GM12878 (cell line): ENCODE measurements around the gene HSF2BP. TPM values are rescaled to one million over a fixed set of nuclear protein-coding genes. Genes with fewer than 3 reads are reported as not detected.

Experiments
- ATAC-seq: fragments of 200-7000 bp; cut with Tn5 transposase; 3 replicates; pipeline ENCODE4 v1.9.1; 2020; ENCODE audit warnings: mild to moderate bottlenecking, moderate library complexity
- BruUV-seq: library from RNA; stranded (reverse); fragments of 400-500 nt; replicated peaks from 2 replicates; lab custom pipeline; 2021; lab: Mats Ljungman, UMichigan
- CTCF ChIA-PET: fragments of 300-600 bp; sonication (Branson Sonifier 250); formaldehyde crosslinking; extraction: SDS; loops from one replicate; lab custom pipeline; 2021; ENCODE audit warnings: inconsistent platforms; lab: Yijun Ruan, JAX
- POLR2A ChIA-PET: fragments of 350-600 bp; formaldehyde crosslinking; extraction: SDS; loops from one replicate; lab custom pipeline; 2021; ENCODE audit warnings: inconsistent platforms; lab: Charles Lee
- RAD21 ChIA-PET: fragments of 300-600 bp; sonication (Branson Sonifier 250); formaldehyde crosslinking; loops from one replicate; lab custom pipeline; 2023; ENCODE audit warnings: antibody characterized with exemption; ENCODE audit not compliant: unreplicated experiment; lab: Charles Lee
- SMC1A ChIA-PET: fragments of 300-600 bp; sonication (Branson Sonifier 250); formaldehyde crosslinking; loops from one replicate; lab custom pipeline; 2023; ENCODE audit not compliant: unreplicated experiment, uncharacterized antibody; lab: Charles Lee
- DNase-seq: peaks from one replicate; pipeline ENCODE4 v3.0.0-alpha.2; 2011; ENCODE audit warnings: low read depth, low spot score
- FAIRE-seq: peaks from 3 replicates; lab custom pipeline; 2011; peaks lifted over from hg19 to GRCh38; lab: Jason Lieb, UNC
- H2AFZ ChIP-seq: 2 replicates; pipeline ENCODE4 v1.6.0; 2011; ENCODE audit warnings: low read depth, low read length, control low read depth; ENCODE audit not compliant: control insufficient read depth
- H3K27ac ChIP-seq: 2 replicates; pipeline ENCODE4 v1.5.1; 2011; ENCODE audit warnings: control low read depth; ENCODE audit not compliant: control insufficient read depth, insufficient read depth
- H3K27me3 ChIP-seq, 2 experiments: replicated peaks in 1 of 2; 2 replicates each; pipeline versions ENCODE4 v1.6.0 to v1.6.1; 2011; ENCODE audit warnings: low read length in 1 of 2; ENCODE audit not compliant: control insufficient read depth in 2 of 2, insufficient read depth in 2 of 2
- H3K36me3 ChIP-seq, 2 experiments: 2 replicates each; pipeline ENCODE4 v1.5.1; 2011; ENCODE audit warnings: low read length in 1 of 2; ENCODE audit not compliant: control insufficient read depth in 2 of 2, insufficient read depth in 2 of 2
- H3K4me1 ChIP-seq: 2 replicates; pipeline ENCODE4 v1.6.1; 2011; ENCODE audit warnings: mild to moderate bottlenecking, low read length, moderate library complexity, mixed read lengths; ENCODE audit not compliant: control insufficient read depth, insufficient read depth
- H3K4me2 ChIP-seq: 2 replicates; pipeline ENCODE4 v1.6.0; 2011; ENCODE audit warnings: control low read depth; ENCODE audit not compliant: control insufficient read depth, insufficient read depth
- H3K4me3 ChIP-seq: fragments of 200-600 bp; sonication (generic); 2 replicates; pipeline ENCODE4 v1.5.1; 2016
- H3K79me2 ChIP-seq: 2 replicates; pipeline ENCODE4 v1.6.0; 2011; ENCODE audit warnings: low read length; ENCODE audit not compliant: control insufficient read depth, insufficient read depth
- H3K9ac ChIP-seq: 2 replicates; pipeline ENCODE4 v1.8.0; 2011; ENCODE audit warnings: low read length, control low read depth, mixed read lengths; ENCODE audit not compliant: control insufficient read depth, insufficient read depth
- H3K9me3 ChIP-seq: replicated peaks from 3 replicates; pipeline ENCODE4 v1.5.1; 2011; ENCODE audit warnings: mild to moderate bottlenecking, low read length; ENCODE audit not compliant: control insufficient read depth, insufficient read depth
- H4K20me1 ChIP-seq: 2 replicates; pipeline ENCODE4 v1.6.0; 2011; ENCODE audit not compliant: control insufficient read depth, insufficient read depth
- DPF2 ChIP-seq: fragments of 450-650 bp; IDR thresholded peaks from 2 replicates; pipeline ENCODE4 v1.6.1; 2017; ENCODE audit warnings: mild to moderate bottlenecking
- EED ChIP-seq: sonication (generic); IDR thresholded peaks from 2 replicates; pipeline ENCODE4 v1.6.1; 2016; ENCODE audit warnings: antibody characterized with exemption, low read depth
- ETV6 ChIP-seq, 2 experiments: fragments of 450-650 bp in 1 of 2; IDR thresholded peaks in 1 of 2; conservative IDR thresholded peaks in 1 of 2; 2 replicates each; pipeline ENCODE4 v1.6.1; 2014; ENCODE audit warnings: antibody characterized with exemption in 1 of 2, borderline replicate concordance in 1 of 2, low read depth in 1 of 2, mild to moderate bottlenecking in 1 of 2, moderate library complexity in 1 of 2
- HDAC2 ChIP-seq: fragments of 200-600 bp; sonication (generic); IDR thresholded peaks from 2 replicates; pipeline ENCODE4 v1.6.1; 2017
- IRF3 ChIP-seq: fragments of 450-650 bp; IDR thresholded peaks from 2 replicates; pipeline ENCODE4 v1.6.1; 2014; ENCODE audit warnings: mild to moderate bottlenecking
- KLF5 ChIP-seq: fragments of 450-650 bp; IDR thresholded peaks from 2 replicates; pipeline ENCODE4 v1.6.1; 2014; ENCODE audit warnings: mild to moderate bottlenecking; ENCODE audit not compliant: partially characterized antibody
- MEF2B ChIP-seq: fragments of 450-650 bp; IDR thresholded peaks from 2 replicates; pipeline ENCODE4 v1.6.1; 2018; ENCODE audit warnings: mild to moderate bottlenecking, moderate library complexity; ENCODE audit not compliant: partially characterized antibody, poor library complexity, severe bottlenecking
- PBX3 ChIP-seq: IDR thresholded peaks from 2 replicates; pipeline ENCODE4 v1.6.1; 2011; ENCODE audit warnings: mild to moderate bottlenecking, low read depth, low read length, moderate library complexity; ENCODE audit not compliant: insufficient replicate concordance
- POLR2A ChIP-seq: IDR thresholded peaks from 2 replicates; pipeline ENCODE4 v1.6.1; 2011; ENCODE audit warnings: low read depth, mild to moderate bottlenecking, low read length
- RAD51 ChIP-seq: fragments of 450-650 bp; IDR thresholded peaks from 2 replicates; pipeline ENCODE4 v1.6.1; 2016; ENCODE audit warnings: moderate library complexity, mild to moderate bottlenecking, inconsistent platforms
- SKIL ChIP-seq: fragments of 450-650 bp; IDR thresholded peaks from 2 replicates; pipeline ENCODE4 v1.6.1; 2017; ENCODE audit warnings: mild to moderate bottlenecking, low read depth, inconsistent platforms; ENCODE audit not compliant: poor library complexity, severe bottlenecking
- ZNF24 ChIP-seq: fragments of 450-650 bp; IDR thresholded peaks from 2 replicates; pipeline ENCODE4 v1.6.1; 2017; ENCODE audit warnings: antibody characterized with exemption, mild to moderate bottlenecking
- ZNF274 ChIP-seq: IDR thresholded peaks from one replicate; pipeline ENCODE4 v1.8.0; 2011; ENCODE audit not compliant: insufficient read length, insufficient read depth
- ZNF622 ChIP-seq: fragments of 450-650 bp; IDR thresholded peaks from 2 replicates; pipeline ENCODE4 v1.6.1; 2017; ENCODE audit warnings: mild to moderate bottlenecking, inconsistent platforms
- ZZZ3 ChIP-seq: IDR thresholded peaks from 2 replicates; pipeline ENCODE4 v1.6.1; 2011; ENCODE audit warnings: low read depth; ENCODE audit not compliant: control insufficient read depth, insufficient read length
- WGBS: methylation state at CpG from one replicate; pipeline ENCODE4 v1.1.6; 2016; ENCODE audit warnings: low lambda C conversion rate; ENCODE audit not compliant: insufficient replicate concordance, insufficient coverage; ENCODE audit errors: missing lambda C conversion rate; 5-methylcytosine and 5-hydroxymethylcytosine counted together
- in situ Hi-C: fragments of 300-500 bp; cut with MboI; formaldehyde crosslinking; loops from 9 replicates; pipeline ENCODE4 v1.14.3; 2018; ENCODE audit warnings: mixed read lengths
- intact Hi-C: fragments of 100-400 bp; cut with micrococcal nuclease; formaldehyde crosslinking; loops from one replicate; pipeline ENCODE4 v1.14.2; 2022; ENCODE audit not compliant: unreplicated experiment
- polyA plus RNA-seq, 11 experiments: library from polyadenylated mRNA; depleted of rRNA in 4 of 11; unstranded in 6 of 11; stranded (reverse) in 5 of 11; fragments of >200 nt; fragmentation: Nextera tagmentation in 4 of 11; fragmentation: Illumina TruSeq in 1 of 11; extraction: Ambion mirVana in 4 of 11; extraction: Trizol in 1 of 11; gene quantifications; 1 replicate in 1 of 11; 2 replicates in 10 of 11; pipeline versions ENCODE4 v1.2.1 to v1.2.3, GENCODE V29; 2011 to 2016; ENCODE audit warnings: inconsistent platforms in 2 of 11, missing spikeins in 2 of 11, low read depth in 1 of 11
- total RNA-seq, 4 experiments: library from RNA; depleted of rRNA in 3 of 4; stranded (reverse); fragments of >200 nt in 3 of 4; fragmentation: Illumina TruSeq in 1 of 4; extraction: Trizol in 1 of 4; gene quantifications; 2 replicates each; pipeline versions ENCODE4 v1.2.1 to v1.2.3, GENCODE V29; 2013 to 2021

The HSF2BP gene
- total and polyA plus RNA-seq, 10 of the 15 experiments (the other 5 are each of a cell fraction or from before 2014, with no cell fraction given), result 0.07 to 0.81 (median 0.35) TPM

GRCh38 chr21:43693981-43694380 lies 34.7 kb upstream of the HSF2BP start:
- DNase-seq (no peak), ATAC-seq (no peak), FAIRE-seq (no peak)
- no peak overlapping the region for H3K4me3 ChIP-seq
- ChIA-PET POLR2A (no interaction called here), CTCF (no interaction called here), RAD21 (no interaction called here), SMC1A (no interaction called here)
- H3K79me2 ChIP-seq, result no peaks in the 10 kb centered on the region
- in situ Hi-C loops (loop anchor here (25.0 kb wide), 1 partner anchor 1482 kb away; the partner anchor contains the start of gene ABCG1), intact Hi-C loops (no loop called here)
- no peaks in the 10 kb centered on the region for H3K9me3 ChIP-seq
- TF ChIP-seq KLF5, result no peak
- TF ChIP-seq HDAC2, result no peak
- peak; percentile 16; the same call in 1 of the 2 replicates for TF ChIP-seq POLR2A
- H3K27ac ChIP-seq, result no peak overlapping the region
- H3K36me3 ChIP-seq, result peaks cover 10 to 31% of the 10 kb centered on the region in 2 experiments; a peak in 3 of 4 replicates
- no TSS peak for BruUV-seq
- no peaks in the 10 kb centered on the region for H3K27me3 ChIP-seq
- H3K9ac ChIP-seq, result no peak overlapping the region
- 93% methylated on average over 23 of the region's 23 CpGs for WGBS
- H3K4me2 ChIP-seq, result no peak overlapping the region
- H2AFZ ChIP-seq, result no peak overlapping the region
- H4K20me1 ChIP-seq, result peaks cover 2% of the 10 kb centered on the region; the same call in 1 of the 2 replicates
- no peaks in the 10 kb centered on the region for H3K4me1 ChIP-seq

- POLR2A ChIA-PET, result no interaction called here
- intact Hi-C loops, result no loop called here
- TF ChIP-seq ETV6 (conservative IDR thresholded peaks at IDR 0.05 in 1 of 2, IDR thresholded peaks at IDR 0.05 in 1 of 2; ENCODE audit: borderline replicate concordance in 1 of 2, low read depth in 1 of 2) (no peak), EED (no peak), MEF2B (no peak), SKIL (no peak), DPF2 (no peak), ZZZ3 (no peak), RAD51 (no peak), PBX3 (no peak), ZNF622 (no peak), ZNF274 (no peak), IRF3 (no peak), ZNF24 (no peak)
These were observed 33.7 kb upstream of the HSF2BP start for GRCh38 chr21:43692949-43693348.

More at GRCh38 chr21:43692949-43693348, 33.7 kb upstream of the HSF2BP start:
- Histone ChIP-seq H3K79me2 (no peaks in the 10 kb centered on the region), H4K20me1 (peaks cover 2% of the 10 kb centered on the region; the same call in 1 of the 2 replicates), H3K36me3 (peaks cover 13 to 36% of the 10 kb centered on the region in 2 experiments), H3K27ac (no peak overlapping the region), H3K4me3 (no peak overlapping the region), H3K4me1 (no peaks in the 10 kb centered on the region), H3K9ac (no peak overlapping the region), H3K4me2 (no peak overlapping the region), H2AFZ (no peak overlapping the region), H3K27me3 (no peaks in the 10 kb centered on the region), H3K9me3 (no peaks in the 10 kb centered on the region)
- DNase-seq (no peak), FAIRE-seq (no peak), ATAC-seq (no peak)
- CTCF ChIA-PET, result no interaction called here
- SMC1A ChIA-PET, result no interaction called here
- no TSS peak for BruUV-seq
- RAD21 ChIA-PET, result no interaction called here
- 94% methylated on average over 8 of the region's 8 CpGs for WGBS
- in situ Hi-C loops, result loop anchor here (25.0 kb wide), 1 partner anchor 1481 kb away; the partner anchor contains the start of gene ABCG1
